ENCODE results near the gene CCDC87.

The CCDC87 gene

DNA sequence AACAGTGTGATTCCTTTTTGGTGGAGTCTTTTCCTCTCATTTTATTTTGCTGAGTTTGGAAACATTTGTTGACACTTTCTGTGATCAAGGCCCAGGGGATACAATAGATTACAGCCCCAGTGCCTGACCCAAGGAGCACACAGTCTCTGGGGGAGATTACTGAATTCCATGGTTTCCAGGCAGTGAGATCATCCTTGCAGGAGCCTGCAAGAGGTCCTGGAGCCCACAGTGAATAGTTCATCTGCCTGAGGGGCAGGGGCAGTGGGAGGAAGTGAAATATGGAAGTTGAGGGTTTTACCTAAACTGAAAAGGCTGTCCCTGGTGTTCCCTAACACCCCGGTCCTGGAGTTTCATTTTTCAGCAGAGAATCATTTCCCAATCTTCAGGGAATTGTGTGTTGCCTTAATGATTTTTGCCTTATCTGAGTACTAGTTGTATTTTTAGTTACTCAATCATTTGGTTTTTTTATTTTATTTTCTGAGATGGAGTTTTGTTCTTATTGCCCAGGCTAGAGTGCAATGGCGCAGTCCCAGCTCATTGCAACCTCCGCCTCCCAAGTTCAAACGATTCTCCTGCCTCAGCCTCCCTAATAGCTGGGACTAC, 7.9 kb upstream of the CCDC87 start:
- no peaks in the 10 kb centered on the region for H3K4me1 ChIP-seq (ENCODE audit: insufficient read depth, poor library complexity, severe bottlenecking)
- H3K4me3 ChIP-seq (ENCODE audit: severe bottlenecking), result no peak overlapping the region
- peaks cover 5% of the 10 kb centered on the region; the same call in 1 of the 2 replicates for H3K36me3 ChIP-seq (ENCODE audit: low read depth)
- no peak for ATAC-seq (ENCODE audit: low read depth)
- DNase-seq (ENCODE audit: low spot score), result no peak
- TF ChIP-seq, protein P1, sequence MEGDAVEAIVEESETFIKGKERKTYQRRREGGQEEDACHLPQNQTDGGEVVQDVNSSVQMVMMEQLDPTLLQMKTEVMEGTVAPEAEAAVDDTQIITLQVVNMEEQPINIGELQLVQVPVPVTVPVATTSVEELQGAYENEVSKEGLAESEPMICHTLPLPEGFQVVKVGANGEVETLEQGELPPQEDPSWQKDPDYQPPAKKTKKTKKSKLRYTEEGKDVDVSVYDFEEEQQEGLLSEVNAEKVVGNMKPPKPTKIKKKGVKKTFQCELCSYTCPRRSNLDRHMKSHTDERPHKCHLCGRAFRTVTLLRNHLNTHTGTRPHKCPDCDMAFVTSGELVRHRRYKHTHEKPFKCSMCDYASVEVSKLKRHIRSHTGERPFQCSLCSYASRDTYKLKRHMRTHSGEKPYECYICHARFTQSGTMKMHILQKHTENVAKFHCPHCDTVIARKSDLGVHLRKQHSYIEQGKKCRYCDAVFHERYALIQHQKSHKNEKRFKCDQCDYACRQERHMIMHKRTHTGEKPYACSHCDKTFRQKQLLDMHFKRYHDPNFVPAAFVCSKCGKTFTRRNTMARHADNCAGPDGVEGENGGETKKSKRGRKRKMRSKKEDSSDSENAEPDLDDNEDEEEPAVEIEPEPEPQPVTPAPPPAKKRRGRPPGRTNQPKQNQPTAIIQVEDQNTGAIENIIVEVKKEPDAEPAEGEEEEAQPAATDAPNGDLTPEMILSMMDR (IDR thresholded peaks at IDR 0.05; ENCODE audit: poor library complexity, severe bottlenecking), result no peak
- H3K27ac ChIP-seq (ENCODE audit: poor library complexity, severe bottlenecking), result no peak overlapping the region
- H3K27me3 ChIP-seq (ENCODE audit: insufficient read depth, poor library complexity, severe bottlenecking), result no peaks in the 10 kb centered on the region
- no peaks in the 10 kb centered on the region for H3K9me3 ChIP-seq (ENCODE audit: severe bottlenecking)

DNA sequence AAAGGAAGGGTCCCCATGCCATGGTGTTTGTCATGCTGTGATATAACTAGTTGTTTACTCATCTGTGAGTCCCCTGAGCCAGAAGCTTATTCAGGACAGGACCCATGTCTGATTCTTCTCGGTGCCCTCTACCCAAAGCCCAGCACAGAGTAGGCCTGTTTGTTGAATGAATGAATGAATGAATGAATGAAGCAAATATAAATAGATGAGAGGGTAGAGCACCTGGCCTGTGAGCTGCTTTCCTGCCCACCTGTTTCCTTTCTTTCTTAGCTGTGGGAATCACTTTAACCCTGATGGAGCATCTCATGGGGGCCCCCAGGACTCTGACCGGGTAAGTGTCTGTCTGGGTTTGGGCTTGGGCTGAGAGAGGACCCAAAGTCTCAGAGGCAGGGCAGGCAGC, 7.4 kb upstream of the CCDC87 start:
- H3K9me3 ChIP-seq (ENCODE audit: severe bottlenecking), result no peaks in the 10 kb centered on the region
- H3K4me1 ChIP-seq (ENCODE audit: insufficient read depth, poor library complexity, severe bottlenecking), result no peaks in the 10 kb centered on the region
- no peak overlapping the region for H3K4me3 ChIP-seq (ENCODE audit: severe bottlenecking)
- no peak overlapping the region for H3K27ac ChIP-seq (ENCODE audit: poor library complexity, severe bottlenecking)
- TF ChIP-seq, protein P1 (IDR thresholded peaks at IDR 0.05; ENCODE audit: poor library complexity, severe bottlenecking), result no peak
- ATAC-seq (ENCODE audit: low read depth) (no peak), DNase-seq (ENCODE audit: low spot score) (no peak)
- H3K36me3 ChIP-seq (ENCODE audit: low read depth), result peaks cover 5% of the 10 kb centered on the region; the same call in 1 of the 2 replicates
- no peaks in the 10 kb centered on the region for H3K27me3 ChIP-seq (ENCODE audit: insufficient read depth, poor library complexity, severe bottlenecking)

DNA sequence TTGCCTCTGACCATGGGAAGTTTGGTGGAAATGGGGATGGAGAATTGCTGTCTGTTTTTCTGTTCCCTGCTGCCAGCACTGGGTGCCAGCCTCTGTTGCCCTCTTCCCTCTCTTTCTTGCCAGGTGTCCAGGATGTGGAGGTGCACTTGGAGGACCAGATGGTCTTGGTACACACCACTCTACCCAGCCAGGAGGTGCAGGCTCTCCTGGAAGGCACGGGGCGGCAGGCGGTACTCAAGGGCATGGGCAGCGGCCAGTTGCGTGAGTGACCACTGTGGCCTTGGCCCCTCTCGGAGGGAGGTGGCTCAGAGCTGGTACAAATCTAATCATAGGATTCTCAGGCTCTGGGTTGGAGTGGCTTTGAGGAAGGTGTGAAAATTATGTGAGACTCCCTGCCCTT, 6.1 kb upstream of the CCDC87 start:
- H3K4me3 ChIP-seq (ENCODE audit: severe bottlenecking), result no peak overlapping the region
- DNase-seq (ENCODE audit: low spot score), result no peak
- TF ChIP-seq, protein P1 (IDR thresholded peaks at IDR 0.05; ENCODE audit: poor library complexity, severe bottlenecking), result no peak
- H3K36me3 ChIP-seq (ENCODE audit: low read depth), result peaks cover 5% of the 10 kb centered on the region; the same call in 1 of the 2 replicates
- no peaks in the 10 kb centered on the region for H3K9me3 ChIP-seq (ENCODE audit: severe bottlenecking)
- ATAC-seq (ENCODE audit: low read depth), result no peak
- H3K4me1 ChIP-seq (ENCODE audit: insufficient read depth, poor library complexity, severe bottlenecking), result no peaks in the 10 kb centered on the region
- H3K27me3 ChIP-seq (ENCODE audit: insufficient read depth, poor library complexity, severe bottlenecking), result no peaks in the 10 kb centered on the region
- H3K27ac ChIP-seq (ENCODE audit: poor library complexity, severe bottlenecking), result no peak overlapping the region

DNA sequence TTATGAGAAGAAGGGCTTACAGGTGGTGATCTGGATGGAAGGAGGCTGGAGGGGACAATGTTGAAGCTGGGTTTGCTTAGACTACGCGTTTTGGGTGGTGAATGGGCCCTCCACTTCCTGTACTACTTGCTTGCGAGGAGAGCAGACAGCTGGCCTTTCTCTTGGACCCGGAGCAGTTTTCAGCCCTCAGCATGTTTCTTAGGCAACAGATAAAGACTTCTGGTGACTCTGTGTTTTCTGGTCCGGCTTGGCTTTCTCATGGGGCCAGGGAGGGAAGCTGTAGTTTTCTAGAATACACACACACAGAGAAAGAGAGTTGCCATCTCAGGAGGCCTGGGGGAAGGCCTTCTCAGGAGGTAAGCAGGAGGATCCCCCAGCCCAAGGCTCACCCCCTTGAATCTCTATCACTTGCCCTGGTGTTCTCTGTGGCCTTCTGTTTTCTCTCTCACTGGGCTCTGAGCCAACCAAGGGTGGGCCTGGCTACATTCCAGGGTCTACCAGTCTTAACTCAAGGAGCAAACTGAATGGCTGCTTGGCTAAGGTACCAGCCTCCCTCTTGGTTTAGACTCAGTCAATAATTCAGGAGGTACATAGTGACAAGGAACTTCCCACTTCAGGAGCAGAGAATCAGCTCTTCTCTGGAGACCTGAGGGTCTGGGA, 2.5 kb upstream of the CCDC87 start:
- ATAC-seq (ENCODE audit: low read depth), result no peak
- H3K36me3 ChIP-seq (ENCODE audit: low read depth), result 0 out of 2 replicates have a peak, but pooled peaks cover 5% of the 10 kb centered on the region
- TF ChIP-seq, protein P1 (IDR thresholded peaks at IDR 0.05; ENCODE audit: poor library complexity, severe bottlenecking), result no peak
- H3K27me3 ChIP-seq (ENCODE audit: insufficient read depth, poor library complexity, severe bottlenecking), result no peaks in the 10 kb centered on the region
- no peaks in the 10 kb centered on the region for H3K9me3 ChIP-seq (ENCODE audit: severe bottlenecking)
- no peaks in the 10 kb centered on the region for H3K4me1 ChIP-seq (ENCODE audit: insufficient read depth, poor library complexity, severe bottlenecking)
- no peak overlapping the region for H3K27ac ChIP-seq (ENCODE audit: poor library complexity, severe bottlenecking)
- no peak overlapping the region for H3K4me3 ChIP-seq (ENCODE audit: severe bottlenecking)
- DNase-seq (ENCODE audit: low spot score), result no peak

DNA sequence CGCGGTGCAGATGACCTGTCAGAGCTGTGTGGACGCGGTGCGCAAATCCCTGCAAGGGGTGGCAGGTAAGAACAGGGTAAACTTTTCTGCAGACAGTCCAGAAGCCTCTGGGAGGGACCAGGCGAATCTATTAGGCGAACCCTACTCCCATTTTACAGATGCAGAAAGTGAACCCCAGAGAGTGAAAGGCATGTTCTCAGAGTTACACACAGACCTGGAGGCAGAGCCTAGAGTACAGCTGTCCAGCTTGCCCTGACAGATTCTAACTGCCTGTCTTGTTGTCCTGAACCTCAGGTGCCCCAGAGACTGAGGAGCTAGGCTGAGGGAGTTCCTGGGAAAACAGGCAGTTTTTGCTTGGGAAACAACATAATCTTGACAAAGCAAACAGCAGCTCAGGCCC, 787 bp upstream of the CCDC87 start:
- TF ChIP-seq, protein P1 (IDR thresholded peaks at IDR 0.05; ENCODE audit: poor library complexity, severe bottlenecking), result no peak
- H3K4me3 ChIP-seq (ENCODE audit: severe bottlenecking), result peak overlapping the region; percentile 49
- no peaks in the 10 kb centered on the region for H3K4me1 ChIP-seq (ENCODE audit: insufficient read depth, poor library complexity, severe bottlenecking)
- ATAC-seq (ENCODE audit: low read depth) (no peak), DNase-seq (ENCODE audit: low spot score) (no peak)
- H3K27ac ChIP-seq (ENCODE audit: poor library complexity, severe bottlenecking), result no peak overlapping the region
- H3K27me3 ChIP-seq (ENCODE audit: insufficient read depth, poor library complexity, severe bottlenecking), result no peaks in the 10 kb centered on the region
- no peaks in the 10 kb centered on the region for H3K36me3 ChIP-seq (ENCODE audit: low read depth)
- no peaks in the 10 kb centered on the region for H3K9me3 ChIP-seq (ENCODE audit: severe bottlenecking)

Data from RWPE2 (cell line).